Skeletal muscle satellite cell (primary cell): Measurements from ENCODE around the gene CAPN15. TPM values are rescaled to one million over a fixed set of nuclear protein-coding genes. Genes with fewer than 3 reads are reported as not detected.
"Not testable (repeated sequence)": the region's sequence is repeated elsewhere in the genome, so short reads cannot be mapped to it uniquely, and the experiment has no call there.

ENCODE experiments used
- H3K27me3 ChIP-seq: 2 replicates; pipeline ENCODE4 v1.7.0; 2013; ENCODE audit warnings: low read length; ENCODE audit not compliant: control insufficient read depth, insufficient read depth
- H3K36me3 ChIP-seq: 2 replicates; pipeline ENCODE4 v1.7.0; 2013; ENCODE audit warnings: mild to moderate bottlenecking, control low read depth, low read length; ENCODE audit not compliant: insufficient read depth
- H3K4me1 ChIP-seq: 2 replicates; pipeline ENCODE4 v1.7.0; 2013; ENCODE audit warnings: low read length; ENCODE audit not compliant: control insufficient read depth, insufficient read depth
- H3K4me2 ChIP-seq: 2 replicates; pipeline ENCODE4 v1.7.0; 2013; ENCODE audit warnings: mild to moderate bottlenecking, low read length
- H3K4me3 ChIP-seq: 2 replicates; pipeline ENCODE4 v1.7.0; 2013; ENCODE audit warnings: low read length
- H3K9ac ChIP-seq: 2 replicates; pipeline ENCODE4 v1.7.0; 2013; ENCODE audit warnings: mild to moderate bottlenecking, low read depth, low read length, moderate library complexity
- H3K9me3 ChIP-seq: replicated peaks from 2 replicates; pipeline ENCODE4 v1.7.0; 2013; ENCODE audit warnings: mild to moderate bottlenecking, control low read depth, low read length
- small RNA-seq: library from RNA; depleted of rRNA; stranded (forward); fragments of <200 nt; gene quantifications from one replicate; pipeline ENCODE3, GENCODE V24; 2012

Gene CAPN15

GRCh38 chr16:595942-596735 lies 68.6 kb downstream of the CAPN15 start:
- peaks cover 9% of the 10 kb centered on the region for H3K36me3 ChIP-seq
- H3K4me3 ChIP-seq = no peak overlapping the region
- H3K9ac ChIP-seq = no peak overlapping the region
- H3K9me3 ChIP-seq = no peaks in the 10 kb centered on the region
- H3K27me3 ChIP-seq = no peaks in the 10 kb centered on the region
- peaks cover 3% of the 10 kb centered on the region for H3K4me1 ChIP-seq
- H3K4me2 ChIP-seq = no peak overlapping the region

- Histone ChIP-seq H3K4me1 (peaks cover 2% of the 10 kb centered on the region), H3K9ac (no peak overlapping the region)
These were observed 69.2 kb downstream of the CAPN15 start for GRCh38 chr16:596736-597060.

GRCh38 chr16:597655-598054 lies 70.1 kb downstream of the CAPN15 start:
- H3K4me1 ChIP-seq = not testable (repeated sequence)

More at GRCh38 chr16:596736-597060, 69.2 kb downstream of the CAPN15 start:
- no peak overlapping the region for H3K4me3 ChIP-seq
- no peak overlapping the region for H3K4me2 ChIP-seq
- no peaks in the 10 kb centered on the region for H3K27me3 ChIP-seq
- peaks cover 9% of the 10 kb centered on the region for H3K36me3 ChIP-seq
- no peaks in the 10 kb centered on the region for H3K9me3 ChIP-seq

GRCh38 chr16:598823-599739 lies 71.6 kb downstream of the CAPN15 start:
- Histone ChIP-seq H3K4me1 (no peaks in the 10 kb centered on the region), H3K4me2 (no peak overlapping the region), H3K4me3 (no peak overlapping the region), H3K9me3 (no peaks in the 10 kb centered on the region), H3K27me3 (no peaks in the 10 kb centered on the region), H3K36me3 (peaks cover 5% of the 10 kb centered on the region), H3K9ac (no peak overlapping the region)

More at GRCh38 chr16:597655-598054, 70.1 kb downstream of the CAPN15 start:
- H3K27me3 ChIP-seq, H3K4me3 ChIP-seq, H3K9ac ChIP-seq, H3K4me2 ChIP-seq, H3K36me3 ChIP-seq, H3K9me3 ChIP-seq: not testable (repeated sequence)

GRCh38 chr16:600781-601180 lies 73.3 kb downstream of the CAPN15 start:
- peaks cover 5% of the 10 kb centered on the region for H3K36me3 ChIP-seq
- H3K9ac ChIP-seq = no peak overlapping the region

GRCh38 chr16:603933-604332 lies 76.4 kb downstream of the CAPN15 start:
- no peaks in the 10 kb centered on the region for H3K27me3 ChIP-seq

More at GRCh38 chr16:600781-601180, 73.3 kb downstream of the CAPN15 start:
- Histone ChIP-seq H3K27me3 (no peaks in the 10 kb centered on the region), H3K4me3 (no peak overlapping the region), H3K9me3 (no peaks in the 10 kb centered on the region), H3K4me2 (no peak overlapping the region), H3K4me1 (no peaks in the 10 kb centered on the region)

More at GRCh38 chr16:603933-604332, 76.4 kb downstream of the CAPN15 start:
- Histone ChIP-seq H3K4me3 (no peak overlapping the region), H3K9me3 (no peaks in the 10 kb centered on the region), H3K36me3 (peaks cover 3% of the 10 kb centered on the region), H3K9ac (no peak overlapping the region), H3K4me1 (no peaks in the 10 kb centered on the region), H3K4me2 (no peak overlapping the region)

Small RNA genes lying within 50 kb of the gene (small RNA-seq; reads per million reads assigned to genes)
- gene MIR3176 = not detected
- gene MIR5587 = not detected
- not detected for gene Z98883.1
